NCI-H2081 treated with DMSO at 0.1 percent for 48 hours (cell line): ENCODE measurements around the gene CALR3.
"Not testable (repeated sequence)": the region's sequence is repeated elsewhere in the genome, so short reads cannot be mapped to it uniquely, and the experiment has no call there.

Source experiments
- DNase-seq: peaks from one replicate; lab custom pipeline; 2025; lab: John Stamatoyannopoulos, UW

CALR3 gene

GRCh38 chr19:16496613-16496983, 631 bp upstream of the CALR3 start:
- DNase-seq = no peak

- DNase-seq = not testable (repeated sequence)
Measured at GRCh38 chr19:16486476-16486875, 9.5 kb downstream of the CALR3 start.

GRCh38 chr19:16482745-16483144, 13.2 kb downstream of the CALR3 start:
- no peak for DNase-seq

- no peak for DNase-seq
Measured at GRCh38 chr19:16477311-16477710, 18.7 kb downstream of the CALR3 start.

- DNase-seq = no peak
Measured at GRCh38 chr19:16476401-16476800, 19.6 kb downstream of the CALR3 start.

GRCh38 chr19:16473875-16474392, 22.0 kb downstream of the CALR3 start:
- no peak for DNase-seq

GRCh38 chr19:16472992-16473391, 23.0 kb downstream of the CALR3 start:
- DNase-seq = no peak

GRCh38 chr19:16472559-16472899, 23.4 kb downstream of the CALR3 start:
- not testable (repeated sequence) for DNase-seq

GRCh38 chr19:16470911-16471811, 24.8 kb downstream of the CALR3 start:
- DNase-seq = no peak

GRCh38 chr19:16470541-16470910, 25.4 kb downstream of the CALR3 start:
- DNase-seq = no peak

- DNase-seq = no peak
Measured at GRCh38 chr19:16467581-16467980, 28.4 kb downstream of the CALR3 start.

GRCh38 chr19:16466802-16467427, 29.1 kb downstream of the CALR3 start:
- not testable (repeated sequence) for DNase-seq

GRCh38 chr19:16465239-16465638, 30.7 kb downstream of the CALR3 start:
- no peak for DNase-seq

GRCh38 chr19:16463991-16464575, 31.9 kb downstream of the CALR3 start:
- DNase-seq = no peak

GRCh38 chr19:16463341-16463990, 32.5 kb downstream of the CALR3 start:
- no peak for DNase-seq

GRCh38 chr19:16462757-16463250, 33.2 kb downstream of the CALR3 start:
- no peak for DNase-seq

GRCh38 chr19:16461630-16462051, 34.3 kb downstream of the CALR3 start:
- no peak for DNase-seq

- DNase-seq = no peak
Measured at GRCh38 chr19:16460454-16460853, 35.5 kb downstream of the CALR3 start.

- no peak for DNase-seq
Measured at GRCh38 chr19:16459680-16460079, 36.3 kb downstream of the CALR3 start.

- no peak for DNase-seq
Measured at GRCh38 chr19:16458391-16459341, 37.3 kb downstream of the CALR3 start.

GRCh38 chr19:16457954-16458331, 38.0 kb downstream of the CALR3 start:
- DNase-seq = no peak
